Stimulated activated CD4-positive, alpha-beta T cell treated with anti-CD3 and anti-CD28 coated beads, Interleukin-15, amount 100 ng/mL, for 24 hours (primary cell): ENCODE results near the gene LMOD1.
"Not testable (repeated sequence)": the region's sequence is repeated elsewhere in the genome, so short reads cannot be mapped to it uniquely, and the experiment has no call there.

Experiments
- DNase-seq: peaks from one replicate; pipeline ENCODE4 v3.0.0-alpha.2; 2020

LMOD1 gene

GRCh38 chr1:201890806-201891450 is 55.4 kb downstream of the LMOD1 start:
- no peak for DNase-seq

GRCh38 chr1:201890223-201890622 is 56.1 kb downstream of the LMOD1 start:
- DNase-seq: no peak

GRCh38 chr1:201889090-201889968 is 57.0 kb downstream of the LMOD1 start:
- DNase-seq: no peak

GRCh38 chr1:201888282-201889089 is 57.9 kb downstream of the LMOD1 start, which contains the start of gene SHISA4:
SHISA4 (plus strand) TSS chr1:201888898; CDS start chr1:201888995, 97 bp downstream.
- peak; percentile 28 for DNase-seq

- DNase-seq: no peak
These were observed 59.1 kb downstream of the LMOD1 start for GRCh38 chr1:201887116-201887866.

GRCh38 chr1:201886103-201886885 is 60.1 kb downstream of the LMOD1 start:
- DNase-seq: no peak

- DNase-seq: no peak
These were observed 60.7 kb downstream of the LMOD1 start for GRCh38 chr1:201885531-201886075.

- no peak for DNase-seq
These were observed 61.9 kb downstream of the LMOD1 start for GRCh38 chr1:201884425-201884824.

GRCh38 chr1:201883786-201884185 is 62.6 kb downstream of the LMOD1 start:
- DNase-seq: peak; percentile 33

- DNase-seq: no peak
These were observed 63.1 kb downstream of the LMOD1 start for GRCh38 chr1:201883266-201883665.

GRCh38 chr1:201882665-201883132 is 63.6 kb downstream of the LMOD1 start:
- no peak for DNase-seq

GRCh38 chr1:201881617-201882016 is 64.7 kb downstream of the LMOD1 start:
- DNase-seq: no peak

GRCh38 chr1:201880928-201881571 is 65.3 kb downstream of the LMOD1 start:
- no peak for DNase-seq

- DNase-seq: peak; percentile 18
These were observed 68.4 kb downstream of the LMOD1 start for GRCh38 chr1:201877877-201878401.

GRCh38 chr1:201876148-201876818 is 70.1 kb downstream of the LMOD1 start:
- DNase-seq: no peak

GRCh38 chr1:201874672-201875071 is 71.7 kb downstream of the LMOD1 start:
- no peak for DNase-seq

- no peak for DNase-seq
These were observed 76.0 kb downstream of the LMOD1 start for GRCh38 chr1:201870397-201870796.

GRCh38 chr1:201861448-201861847 is 84.9 kb downstream of the LMOD1 start:
- no peak for DNase-seq

GRCh38 chr1:201859424-201859823 is 86.9 kb downstream of the LMOD1 start:
- DNase-seq: no peak

- not testable (repeated sequence) for DNase-seq
These were observed 89.6 kb downstream of the LMOD1 start for GRCh38 chr1:201856722-201857121.
